NK-92 treated with Interleukin-12 subunit alpha and Interleukin-12 subunit beta, amount 100 ng/mL, for 24 hours (cell line): ENCODE results near the gene WEE1.
"Not testable (repeated sequence)": the region's sequence is repeated elsewhere in the genome, so short reads cannot be mapped to it uniquely, and the experiment has no call there.

Source experiments
- DNase-seq: peaks from one replicate; lab custom pipeline; 2025; lab: John Stamatoyannopoulos, UW

The WEE1 gene

GRCh38 chr11:9596926-9597464 lies 23.5 kb downstream of the WEE1 start:
- no peak for DNase-seq

GRCh38 chr11:9600166-9600565 lies 26.7 kb downstream of the WEE1 start:
- no peak for DNase-seq

- DNase-seq = no peak
Observed at GRCh38 chr11:9600644-9601036, 27.2 kb downstream of the WEE1 start.

GRCh38 chr11:9601037-9601875 lies 27.8 kb downstream of the WEE1 start:
- DNase-seq = peak; percentile 74

GRCh38 chr11:9601876-9602199 lies 28.4 kb downstream of the WEE1 start:
- DNase-seq = peak; percentile 67

- DNase-seq = not testable (repeated sequence)
Observed at GRCh38 chr11:9603214-9603613, 29.7 kb downstream of the WEE1 start.

- no peak for DNase-seq
Observed at GRCh38 chr11:9604134-9604533, 30.7 kb downstream of the WEE1 start.

GRCh38 chr11:9605742-9606141 lies 32.3 kb downstream of the WEE1 start:
- no peak for DNase-seq

GRCh38 chr11:9606809-9607510 lies 33.5 kb downstream of the WEE1 start:
- DNase-seq = no peak

- no peak for DNase-seq
Observed at GRCh38 chr11:9607511-9607899, 34.0 kb downstream of the WEE1 start.

GRCh38 chr11:9609002-9609759 lies 35.7 kb downstream of the WEE1 start:
- DNase-seq = no peak

GRCh38 chr11:9609841-9610240 lies 36.4 kb downstream of the WEE1 start:
- no peak for DNase-seq

GRCh38 chr11:9613118-9613829 lies 39.8 kb downstream of the WEE1 start:
- peak; percentile 65 for DNase-seq

- DNase-seq = no peak
Observed at GRCh38 chr11:9613830-9614762, 40.6 kb downstream of the WEE1 start.

- no peak for DNase-seq
Observed at GRCh38 chr11:9615031-9615451, 41.6 kb downstream of the WEE1 start.

- no peak for DNase-seq
Observed at GRCh38 chr11:9616042-9616675, 42.7 kb downstream of the WEE1 start.

GRCh38 chr11:9616858-9617257 lies 43.4 kb downstream of the WEE1 start:
- DNase-seq = peak; percentile 18

GRCh38 chr11:9617940-9618339 lies 44.5 kb downstream of the WEE1 start:
- no peak for DNase-seq

- DNase-seq = no peak
Observed at GRCh38 chr11:9619004-9619403, 45.5 kb downstream of the WEE1 start.

- no peak for DNase-seq
Observed at GRCh38 chr11:9619971-9620370, 46.5 kb downstream of the WEE1 start.
